Mesodermal cell (in vitro differentiated cells): ENCODE measurements around the gene LHX4. TPM values are rescaled to one million over a fixed set of nuclear protein-coding genes. Genes with fewer than 3 reads are reported as not detected.

Source experiments
- H3K27ac ChIP-seq: 2 replicates; pipeline ENCODE4 v1.7.0; 2013; ENCODE audit warnings: mild to moderate bottlenecking, low read depth, low read length, moderate library complexity; ENCODE audit not compliant: severe bottlenecking
- H3K36me3 ChIP-seq: 2 replicates; pipeline ENCODE4 v1.7.1; 2013; ENCODE audit warnings: mild to moderate bottlenecking, low read length, moderate library complexity; ENCODE audit not compliant: control insufficient read depth, insufficient read depth
- H3K4me1 ChIP-seq: one replicate; pipeline ENCODE4 v1.7.1; 2013; ENCODE audit warnings: mild to moderate bottlenecking, low read length; ENCODE audit not compliant: insufficient read depth, control insufficient read depth, poor library complexity, severe bottlenecking
- H3K4me3 ChIP-seq: 2 replicates; pipeline ENCODE4 v1.7.0; 2013; ENCODE audit warnings: low read length, control low read depth, mild to moderate bottlenecking; ENCODE audit not compliant: insufficient read depth, poor library complexity, severe bottlenecking; ENCODE audit errors: extremely low read depth
- H3K9me3 ChIP-seq: 2 replicates; pipeline ENCODE4 v1.7.1; 2013; ENCODE audit warnings: mild to moderate bottlenecking, low read length, moderate library complexity; ENCODE audit not compliant: control insufficient read depth
- WGBS, 2 experiments: methylation state at CpG; one replicate each; pipeline ENCODE4 v1.1.5; 2013; ENCODE audit warnings: missing lambda C conversion rate in 2 of 2; ENCODE audit not compliant: insufficient coverage in 2 of 2; 5-methylcytosine and 5-hydroxymethylcytosine counted together
- polyA plus RNA-seq, 2 experiments: library from polyadenylated mRNA; stranded (reverse); fragments of 50-300 nt; gene quantifications; one replicate each; pipeline ENCODE4 v1.2.3, GENCODE V29; 2013

The LHX4 gene
- not detected for polyA plus RNA-seq (2013, experiment 1 of 2)
- polyA plus RNA-seq (2013, experiment 2 of 2) = not detected

GRCh38 chr1:180229483-180230415 is at the start of gene LHX4:
Gene LHX4, plus strand, starts transcription at chr1:180230264. Its CDS starts 266 bp downstream, at chr1:180230530.
- Histone ChIP-seq H3K9me3 (no peaks in the 10 kb centered on the region), H3K4me3 (peak within 1 kb of the TSS; percentile 39), H3K36me3 (no peaks in the 10 kb centered on the region), H3K27ac (no peak within 1 kb of the TSS), H3K4me1 (peaks cover 28% of the 10 kb centered on the region)
- WGBS, 2 experiments = 0% methylated on average over 44 to 46 of the region's 105 CpGs

GRCh38 chr1:180181048-180181447 is 49.0 kb upstream of the LHX4 start:
- 84 to 85% methylated on average over 7 of the region's 7 CpGs for WGBS, 2 experiments
- Histone ChIP-seq H3K27ac (no peak overlapping the region), H3K4me1 (no peaks in the 10 kb centered on the region), H3K4me3 (no peak overlapping the region), H3K9me3 (no peaks in the 10 kb centered on the region), H3K36me3 (peaks cover 11% of the 10 kb centered on the region)

- Histone ChIP-seq H3K9me3 (no peaks in the 10 kb centered on the region), H3K4me1 (no peaks in the 10 kb centered on the region), H3K36me3 (peaks cover 11% of the 10 kb centered on the region), H3K27ac (no peak overlapping the region), H3K4me3 (no peak overlapping the region)
- whole genome bisulfite sequencing, 2 experiments = 94 to 95% methylated on average over 21 to 22 of the region's 23 CpGs
Observed at GRCh38 chr1:180181996-180182642, 47.9 kb upstream of the LHX4 start.

- H3K4me3 ChIP-seq = no peak overlapping the region
- H3K27ac ChIP-seq = no peak overlapping the region
- WGBS, 2 experiments = 87 to 94% methylated on average over 15 of the region's 22 CpGs
- H3K9me3 ChIP-seq = no peaks in the 10 kb centered on the region
- H3K4me1 ChIP-seq = no peaks in the 10 kb centered on the region
- H3K36me3 ChIP-seq = peaks cover 11% of the 10 kb centered on the region
Observed at GRCh38 chr1:180182643-180183311, 47.3 kb upstream of the LHX4 start.

GRCh38 chr1:180183426-180183825 is 46.6 kb upstream of the LHX4 start:
- Histone ChIP-seq H3K9me3 (no peaks in the 10 kb centered on the region), H3K4me3 (no peak overlapping the region), H3K27ac (no peak overlapping the region), H3K36me3 (peaks cover 11% of the 10 kb centered on the region), H3K4me1 (no peaks in the 10 kb centered on the region)
- WGBS, 2 experiments = 92% methylated on average over 8 to 10 of the region's 10 CpGs

- peaks cover 11% of the 10 kb centered on the region for H3K36me3 ChIP-seq
- H3K4me1 ChIP-seq = no peaks in the 10 kb centered on the region
- H3K27ac ChIP-seq = no peak overlapping the region
- 98 to 99% methylated on average over 7 of the region's 9 CpGs for WGBS, 2 experiments
- no peak overlapping the region for H3K4me3 ChIP-seq
- no peaks in the 10 kb centered on the region for H3K9me3 ChIP-seq
Observed at GRCh38 chr1:180184041-180184440, 46.0 kb upstream of the LHX4 start.

- H3K4me3 ChIP-seq = no peak overlapping the region
- H3K36me3 ChIP-seq = peaks cover 16% of the 10 kb centered on the region
- 86 to 97% methylated on average over 4 to 5 of the region's 5 CpGs for WGBS, 2 experiments
- H3K9me3 ChIP-seq = no peaks in the 10 kb centered on the region
- no peak overlapping the region for H3K27ac ChIP-seq
- no peaks in the 10 kb centered on the region for H3K4me1 ChIP-seq
Observed at GRCh38 chr1:180185281-180185680, 44.8 kb upstream of the LHX4 start.

- no peaks in the 10 kb centered on the region for H3K4me1 ChIP-seq
- H3K4me3 ChIP-seq = no peak overlapping the region
- peaks cover 23% of the 10 kb centered on the region for H3K36me3 ChIP-seq
- no peaks in the 10 kb centered on the region for H3K9me3 ChIP-seq
- no peak overlapping the region for H3K27ac ChIP-seq
- 92 to 95% methylated on average over 6 to 9 of the region's 9 CpGs for WGBS, 2 experiments
Observed at GRCh38 chr1:180185971-180186645, 44.0 kb upstream of the LHX4 start.

- no peaks in the 10 kb centered on the region for H3K4me1 ChIP-seq
- H3K4me3 ChIP-seq = no peak overlapping the region
- no peaks in the 10 kb centered on the region for H3K9me3 ChIP-seq
- no peak overlapping the region for H3K27ac ChIP-seq
- peaks cover 22% of the 10 kb centered on the region for H3K36me3 ChIP-seq
- WGBS, 2 experiments = 71 to 83% methylated on average over 4 to 7 of the region's 8 CpGs
Observed at GRCh38 chr1:180186831-180187230, 43.2 kb upstream of the LHX4 start.

- 88 to 100% methylated on average over 5 of the region's 5 CpGs for WGBS, 2 experiments
- H3K27ac ChIP-seq = no peak overlapping the region
- no peak overlapping the region for H3K4me3 ChIP-seq
- H3K9me3 ChIP-seq = no peaks in the 10 kb centered on the region
- H3K4me1 ChIP-seq = no peaks in the 10 kb centered on the region
- H3K36me3 ChIP-seq = peaks cover 16% of the 10 kb centered on the region
Observed at GRCh38 chr1:180187626-180188025, 42.4 kb upstream of the LHX4 start.
